ENCODE measurements around the gene ATG16L1.

- TF ChIP-seq CTCF (IDR thresholded peaks at IDR 0.05) (no peak), POLR2A (IDR thresholded peaks at IDR 0.05) (no peak)
Observed at GRCh38 chr2:233328922-233329321, 77.4 kb downstream of the ATG16L1 start.
